Loucy (cell line): ENCODE results near the gene GLB1L.

Source experiments
- CTCF ChIP-seq: fragments of 200-600 bp; sonication (generic); conservative IDR thresholded peaks from 2 replicates; pipeline ENCODE4 v1.5.1; 2014; ENCODE audit warnings: mild to moderate bottlenecking, antibody characterized with exemption, low read length
- EZH2phosphoT487 ChIP-seq: fragments of 200-600 bp; IDR thresholded peaks from 2 replicates; pipeline ENCODE4 v1.6.1; 2018; ENCODE audit warnings: antibody characterized with exemption, mild to moderate bottlenecking, moderate library complexity, borderline replicate concordance

GRCh38 chr2:219218732-219219701 lies 26.2 kb downstream of the GLB1L start, which contains the start of gene ABCB6:
- TF ChIP-seq CTCF, result no peak
- TF ChIP-seq EZH2phosphoT487, result no peak
